Inflammatory macrophage treated with lipopolysaccharide for 4 hours (primary cell): ENCODE measurements around the gene CDKN1A.
"Not testable (repeated sequence)": the region's sequence is repeated elsewhere in the genome, so short reads cannot be mapped to it uniquely, and the experiment has no call there.

Experiments
- DNase-seq: peaks from one replicate; pipeline ENCODE4 v3.0.0-alpha.2; 2020

CDKN1A gene

DNA sequence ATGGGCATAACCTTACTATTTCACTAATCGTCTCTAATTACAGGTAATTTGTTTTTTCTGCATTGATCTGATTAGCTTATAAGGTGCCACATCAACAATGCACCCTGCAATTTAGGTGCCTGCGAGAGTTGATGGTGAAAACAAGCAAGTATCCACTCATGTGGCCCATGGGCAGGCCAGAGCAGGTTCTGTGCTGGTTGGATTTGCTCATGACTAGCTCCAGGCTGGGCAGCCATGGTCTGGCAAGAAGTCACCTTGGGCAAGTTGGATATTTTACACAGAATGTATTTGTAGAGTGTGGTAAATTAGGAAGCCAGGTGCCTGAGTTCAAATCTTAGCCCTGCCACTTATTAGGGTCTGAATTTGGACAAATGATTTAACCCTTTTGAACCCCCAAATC lies 44.4 kb downstream of the CDKN1A start:
- DNase-seq, result no peak

DNA sequence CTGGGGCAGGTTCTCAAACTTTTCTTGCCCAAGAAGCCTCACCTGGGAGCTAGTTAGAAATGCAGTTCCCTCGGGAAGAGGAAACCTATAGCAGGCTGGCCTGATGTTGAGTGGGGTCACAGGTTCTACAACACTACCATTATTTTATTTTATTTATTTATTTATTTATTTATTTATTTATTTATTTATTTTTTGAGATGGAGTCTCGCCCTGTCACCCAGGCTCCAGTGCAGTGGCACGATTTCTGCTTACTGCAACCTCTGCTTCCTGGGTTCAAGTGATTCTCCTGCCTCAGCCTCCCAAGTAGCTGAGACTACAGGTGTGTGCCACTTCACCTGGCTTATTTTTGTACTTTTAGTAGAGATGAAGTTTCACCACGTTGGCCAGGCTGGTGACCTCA lies 45.5 kb downstream of the CDKN1A start:
- not testable (repeated sequence) for DNase-seq

DNA sequence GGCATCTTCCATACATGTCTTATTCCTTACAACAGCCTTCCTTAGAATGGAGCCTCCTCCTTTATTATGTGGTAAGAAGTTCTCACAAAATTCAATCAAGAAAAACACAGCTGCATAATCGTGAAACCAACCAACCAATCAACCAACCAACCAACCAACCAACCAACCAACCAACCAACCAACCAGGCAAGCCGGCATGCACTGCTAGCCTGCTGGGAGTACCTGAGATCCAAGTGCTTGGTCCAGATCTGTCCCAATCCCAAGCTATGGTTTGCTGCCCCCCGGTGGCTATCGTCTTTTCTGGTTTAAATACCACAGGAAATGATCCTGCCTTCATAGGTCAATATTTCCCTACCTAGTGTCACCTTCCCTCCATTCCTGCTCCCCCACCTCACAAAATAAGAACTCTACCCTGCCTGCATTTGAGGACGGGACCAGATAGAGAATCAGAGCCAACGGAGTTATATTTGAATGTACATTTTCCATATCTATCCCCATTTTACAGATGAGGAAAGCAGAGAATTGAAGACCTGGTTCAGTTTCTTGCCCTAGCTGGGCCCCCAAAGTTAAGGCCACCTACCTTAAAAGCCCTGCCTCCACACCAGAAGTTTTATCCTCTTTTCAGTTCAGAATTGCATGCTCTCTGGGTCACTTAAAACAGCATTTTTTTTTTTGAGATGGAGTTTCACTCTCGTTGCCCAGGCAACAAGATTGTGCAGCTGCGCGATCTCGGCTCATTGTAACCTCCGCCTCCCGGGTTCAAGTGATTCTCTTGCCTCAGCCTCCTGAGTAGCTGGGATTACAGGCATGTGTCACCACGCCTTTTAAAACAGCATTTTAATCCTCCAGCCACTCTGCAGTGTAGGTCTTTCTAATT lies 46.2 kb downstream of the CDKN1A start:
- DNase-seq, result peak; percentile 68

DNA sequence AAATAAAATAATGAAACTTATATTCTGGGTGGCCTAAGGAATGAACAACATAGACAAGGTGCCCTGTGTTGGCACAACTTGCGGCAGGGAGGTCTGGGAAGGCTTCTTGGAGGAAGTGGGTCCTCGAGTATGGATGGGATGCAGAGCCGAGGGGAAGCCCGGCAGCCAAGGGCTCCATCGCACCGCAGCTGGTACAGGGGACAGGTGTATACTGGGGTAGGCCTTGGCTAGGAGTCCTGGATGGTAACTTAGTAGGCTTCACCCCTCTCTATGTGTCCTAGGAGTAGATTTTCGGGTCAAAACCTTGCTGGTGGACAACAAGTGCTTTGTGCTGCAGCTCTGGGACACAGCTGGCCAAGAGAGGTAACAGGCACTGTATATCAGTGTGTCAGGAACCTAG lies 47.1 kb downstream of the CDKN1A start:
- no peak for DNase-seq

DNA sequence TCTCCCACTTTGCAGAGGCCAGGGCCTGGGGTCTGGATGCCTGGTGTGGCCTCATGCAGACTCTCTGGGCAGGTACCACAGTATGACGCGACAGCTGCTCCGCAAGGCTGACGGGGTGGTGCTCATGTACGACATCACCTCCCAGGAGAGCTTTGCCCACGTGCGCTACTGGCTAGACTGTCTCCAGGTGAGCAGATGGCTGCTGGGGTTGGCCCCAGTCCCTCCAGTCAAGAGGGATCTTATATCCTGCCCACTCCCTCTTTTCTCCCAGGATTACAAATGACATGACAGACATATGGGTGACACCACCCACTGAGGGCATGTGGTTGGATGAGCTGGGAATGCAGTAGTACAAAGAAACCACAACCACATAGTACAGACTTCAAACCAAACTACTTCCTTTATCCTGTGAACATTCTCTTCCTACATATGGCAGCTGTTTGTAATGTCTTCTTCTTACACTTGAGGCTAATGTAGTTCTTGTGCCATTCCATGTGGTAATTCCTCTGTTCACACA lies 49.0 kb downstream of the CDKN1A start:
- peak; percentile 94 for DNase-seq

DNA sequence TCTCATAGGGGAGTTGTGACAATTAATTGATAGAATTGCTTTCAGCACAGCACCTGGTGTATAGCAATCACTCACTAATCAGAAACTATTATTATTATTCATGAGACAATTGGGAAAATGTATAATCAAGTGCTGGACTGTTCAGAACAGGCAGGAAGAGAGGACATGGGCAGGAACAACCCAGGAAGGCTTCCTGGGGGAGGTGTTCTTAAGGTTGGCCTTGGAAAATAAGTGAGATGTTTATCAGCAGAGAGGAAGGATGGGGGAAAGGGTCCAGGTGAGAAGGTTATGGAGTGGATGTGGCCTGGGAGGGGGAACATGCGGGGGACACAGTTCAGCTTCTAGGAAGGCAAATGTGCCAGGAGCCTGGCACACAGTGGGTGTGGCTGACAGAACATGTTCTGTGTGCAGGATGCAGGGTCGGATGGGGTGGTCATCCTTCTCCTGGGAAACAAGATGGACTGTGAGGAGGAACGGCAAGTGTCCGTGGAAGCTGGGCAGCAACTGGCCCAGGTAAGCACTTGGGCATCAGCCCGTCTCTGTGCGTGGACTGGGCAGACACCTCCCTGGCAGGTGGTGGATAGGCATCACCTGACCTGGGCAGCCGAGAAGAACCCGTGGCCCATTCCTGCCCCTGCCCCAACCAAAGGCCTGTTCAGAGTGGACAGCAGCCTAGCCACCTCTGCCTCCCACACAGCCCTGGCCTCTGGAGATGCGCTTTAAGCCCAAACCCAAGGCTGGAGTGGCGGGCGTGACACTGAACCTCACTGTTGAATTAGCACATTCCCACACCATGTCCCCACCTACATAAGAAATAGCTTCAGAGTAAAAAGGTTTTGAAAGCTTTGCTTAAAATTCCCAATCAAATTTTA lies 50.0 kb downstream of the CDKN1A start:
- DNase-seq, result no peak

DNA sequence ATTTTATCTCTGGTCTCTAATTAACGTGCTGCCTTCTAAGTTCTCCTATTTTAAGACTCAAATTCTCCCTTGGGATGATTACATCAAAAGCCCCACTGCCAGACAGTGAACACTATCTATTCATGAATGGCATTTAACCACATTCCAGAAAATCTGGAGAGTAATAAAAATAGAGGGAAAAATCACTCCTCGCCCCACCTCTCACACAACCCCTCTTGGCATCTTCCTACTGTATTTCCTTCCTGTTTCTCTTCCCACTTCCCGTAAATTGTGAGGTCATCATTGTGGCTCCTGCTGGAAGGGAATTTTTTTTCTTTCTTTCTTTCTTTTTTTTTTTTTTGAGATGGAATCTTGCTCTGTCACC lies 50.6 kb downstream of the CDKN1A start:
- peak; percentile 47 for DNase-seq

DNA sequence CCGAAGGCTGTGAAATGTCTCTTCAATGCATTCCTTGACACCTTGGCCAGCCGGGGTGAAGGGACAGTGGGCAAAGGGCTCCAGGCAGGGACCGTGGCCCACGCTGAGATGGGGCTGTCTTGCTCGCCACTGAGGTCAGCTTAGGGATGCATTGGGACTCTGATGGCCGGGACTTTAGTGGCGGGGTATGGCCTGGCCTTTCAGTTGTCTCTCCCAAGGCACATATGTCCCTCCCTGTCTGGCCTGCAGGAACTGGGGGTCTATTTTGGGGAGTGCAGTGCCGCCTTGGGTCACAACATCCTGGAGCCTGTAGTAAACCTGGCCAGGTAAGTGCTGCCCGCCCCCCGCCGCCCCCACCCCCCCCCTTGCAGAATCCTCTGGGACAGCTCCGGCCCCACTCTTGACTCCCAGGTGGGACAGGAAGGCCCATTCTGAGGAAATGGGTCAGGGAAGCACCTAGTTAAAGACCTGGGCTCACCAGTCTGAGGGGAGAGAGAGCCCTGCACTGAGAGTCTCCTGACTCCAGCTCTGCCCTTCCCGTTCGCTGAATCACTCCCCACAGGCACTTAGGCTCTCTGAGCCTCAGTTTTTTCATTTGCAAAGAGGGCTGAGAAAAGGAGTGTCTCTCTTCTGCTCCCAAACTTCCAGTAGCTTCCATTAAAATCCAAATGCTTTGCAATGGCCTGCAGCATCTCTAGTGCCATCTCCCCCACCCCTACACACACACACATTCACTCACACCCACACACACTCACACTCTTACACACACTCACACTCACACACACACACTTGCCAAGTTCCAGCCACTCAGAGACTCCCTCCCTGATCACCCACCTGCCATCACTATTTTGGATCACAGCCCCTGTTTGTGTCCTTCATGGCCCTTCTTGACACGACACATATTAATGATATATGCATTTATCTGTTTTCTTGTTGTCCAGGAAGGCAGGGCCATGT lies 52.2 kb downstream of the CDKN1A start:
- no peak for DNase-seq

DNA sequence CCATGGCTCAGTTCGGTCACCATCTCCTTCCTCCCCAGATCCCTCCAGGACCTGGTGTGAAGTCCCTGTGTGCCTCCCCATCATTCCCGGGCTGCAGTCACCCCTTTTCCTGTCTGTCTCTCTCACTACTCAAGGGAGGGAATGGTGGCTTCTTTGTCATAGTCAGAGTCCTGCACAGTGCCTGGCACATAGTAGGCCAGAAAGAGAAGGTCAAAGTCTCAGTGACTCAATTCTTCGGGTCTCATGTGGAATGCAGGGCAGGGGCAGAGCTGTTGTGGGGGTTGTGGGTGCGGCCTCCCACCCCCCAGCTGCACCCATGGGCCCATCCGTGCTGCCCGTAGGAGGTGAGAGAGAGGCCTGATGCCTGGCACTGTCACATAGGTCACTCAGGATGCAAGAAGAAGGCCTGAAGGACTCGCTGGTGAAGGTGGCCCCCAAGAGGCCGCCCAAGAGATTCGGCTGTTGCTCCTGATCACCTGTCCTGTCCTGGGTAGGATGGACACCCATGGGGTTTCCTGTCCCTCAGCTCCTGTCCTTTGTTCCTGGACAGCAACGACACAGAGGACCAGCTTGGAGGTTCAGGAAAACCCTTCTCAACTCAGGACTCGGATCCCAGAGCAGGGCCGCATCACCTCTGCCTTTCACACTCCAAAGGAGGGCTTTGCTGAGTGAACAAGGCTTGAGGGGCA lies 53.3 kb downstream of the CDKN1A start:
- DNase-seq, result no peak

DNA sequence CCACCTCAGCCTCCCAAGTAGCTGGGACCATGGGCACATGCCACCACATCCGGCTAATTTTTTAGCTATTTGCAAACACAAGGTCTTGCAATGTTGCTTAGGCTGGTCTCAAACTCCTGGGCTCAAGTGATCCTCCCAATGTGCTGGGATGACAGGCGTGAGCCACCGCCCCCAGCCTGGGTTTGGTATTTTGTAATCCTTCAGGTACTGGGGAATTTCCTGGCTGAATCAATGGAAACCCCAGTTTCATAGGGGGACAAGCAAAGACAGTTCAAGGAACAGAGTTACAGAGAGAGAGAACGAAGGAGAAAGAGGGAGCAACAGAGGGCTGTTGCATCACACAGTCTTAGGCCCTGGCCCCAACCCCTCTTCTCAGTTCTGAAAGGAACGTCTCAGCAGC lies 54.8 kb downstream of the CDKN1A start:
- DNase-seq, result no peak

DNA sequence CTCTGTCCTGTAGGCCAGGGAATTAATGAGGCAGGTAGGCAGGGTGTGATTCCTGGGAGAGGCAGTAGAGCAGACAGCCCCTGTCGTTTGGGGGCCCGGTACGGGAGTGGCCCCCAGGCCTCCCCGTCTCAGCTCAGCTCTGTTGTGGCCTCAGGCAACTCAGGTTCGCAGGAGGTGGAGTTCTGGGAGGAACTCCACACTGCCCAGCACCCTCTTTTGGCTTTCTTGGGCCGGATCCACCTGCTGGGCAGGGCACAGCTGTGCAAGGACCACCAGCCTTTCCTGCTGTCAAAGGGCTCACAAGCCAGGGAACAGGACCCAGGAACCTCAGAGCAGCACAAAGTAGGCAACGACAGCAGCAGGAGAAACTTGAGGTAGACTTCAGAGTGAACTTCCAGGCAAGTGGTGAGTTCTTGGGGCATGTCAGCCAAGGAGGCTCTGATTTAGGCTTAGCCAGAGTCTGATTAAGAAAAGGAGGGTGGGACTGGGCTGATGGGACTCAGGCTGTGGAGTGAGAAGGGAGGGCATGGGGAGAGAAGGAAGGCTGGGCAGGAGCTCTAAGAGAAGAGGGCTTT lies 56.1 kb downstream of the CDKN1A start:
- DNase-seq, result no peak

DNA sequence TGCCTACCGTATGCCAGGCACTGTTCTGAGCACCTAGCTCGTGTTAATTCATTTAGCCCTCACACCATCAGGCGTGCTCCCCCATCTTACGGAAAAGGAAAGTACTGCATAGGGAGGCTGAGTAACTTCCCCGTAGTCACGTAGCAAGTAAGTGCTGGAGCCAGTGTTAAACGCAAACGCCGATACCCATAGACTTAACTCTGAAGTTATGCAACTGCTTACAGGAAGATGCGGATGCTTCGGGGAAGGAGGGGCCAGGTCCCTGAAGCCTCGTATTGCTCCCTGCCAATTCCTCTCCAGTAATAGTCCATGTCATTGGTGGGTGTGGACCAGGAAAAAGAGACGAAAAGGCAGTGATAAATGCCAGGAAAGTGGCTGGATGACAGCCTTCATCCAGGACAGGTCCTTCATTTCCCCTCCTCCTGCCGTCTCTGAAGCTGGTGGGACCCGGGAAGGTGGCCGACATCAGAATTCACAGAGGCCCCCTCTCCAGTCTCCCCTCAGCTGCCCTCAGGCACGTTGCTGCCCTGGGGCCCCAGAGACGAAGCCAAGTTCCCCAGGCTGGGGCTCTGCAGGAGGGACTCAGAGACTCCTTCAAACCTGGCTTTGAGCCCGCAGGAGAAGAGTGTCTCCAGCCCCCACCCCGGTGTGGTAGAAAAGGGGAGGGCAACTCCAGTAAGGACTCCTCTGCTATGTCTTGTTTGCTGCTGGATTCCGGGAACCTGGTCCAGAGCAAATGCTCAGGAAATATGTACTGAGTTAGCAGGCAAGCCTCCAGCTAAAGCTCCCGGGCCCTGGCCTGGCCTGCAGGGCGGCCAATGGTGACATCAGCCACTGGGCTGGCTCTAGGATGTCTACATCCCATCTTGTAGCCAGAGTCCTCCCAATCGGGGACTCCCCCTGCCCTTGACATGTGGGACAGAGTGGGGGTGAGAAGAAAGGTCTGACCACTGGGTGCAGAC lies 56.9 kb downstream of the CDKN1A start:
- DNase-seq, result peak; percentile 83
